B cell (primary cell): ENCODE data around the gene PLD4. TPM values are rescaled to one million over a fixed set of nuclear protein-coding genes. Genes with fewer than 3 reads are reported as not detected.
"Not testable (repeated sequence)": the region's sequence is repeated elsewhere in the genome, so short reads cannot be mapped to it uniquely, and the experiment has no call there.

ENCODE experiments used
- ATAC-seq: fragments of 200-7000 bp; cut with Tn5 transposase; one replicate; pipeline ENCODE4 v1.10.0; 2021; ENCODE audit warnings: low read depth, mild to moderate bottlenecking, moderate number of reproducible peaks, moderate library complexity
- CTCF ChIA-PET: fragments of 350-600 bp; sonication (Branson Sonifier 250); formaldehyde crosslinking; loops from one replicate; lab custom pipeline; 2021; ENCODE audit warnings: antibody characterized with exemption, inconsistent platforms; lab: Charles Lee
- POLR2A ChIA-PET: fragments of 350-600 bp; sonication (Branson Sonifier 250); formaldehyde crosslinking; loops from one replicate; lab custom pipeline; 2021; ENCODE audit warnings: antibody characterized with exemption; lab: Charles Lee
- DNase-seq: peaks from one replicate; pipeline ENCODE4 v3.0.0; 2013
- H2AFZ ChIP-seq: 2 replicates; pipeline ENCODE4 v1.6.1; 2012; ENCODE audit warnings: mild to moderate bottlenecking, low read depth, low read length; ENCODE audit not compliant: insufficient read depth, poor library complexity, severe bottlenecking
- H3K27ac ChIP-seq, 2 donors: 1 replicate in 1 of 2; 2 replicates in 1 of 2; pipeline ENCODE4 v1.5.1; 2012 to 2013; ENCODE audit warnings: low read length in 2 of 2, mild to moderate bottlenecking in 2 of 2, moderate library complexity in 1 of 2
- H3K27me3 ChIP-seq, 4 experiments: fragments of 200-600 bp in 1 of 4; sonication (generic) in 1 of 4; replicated peaks in 1 of 4; 1 replicate in 2 of 4; 2 replicates in 2 of 4; pipeline versions ENCODE4 v1.6.1 to v1.7.0; 2013 to 2016; ENCODE audit warnings: low read length in 3 of 4, mild to moderate bottlenecking in 2 of 4, mixed read lengths in 1 of 4, moderate library complexity in 1 of 4; ENCODE audit not compliant: insufficient read depth in 4 of 4, control insufficient read depth in 3 of 4; ENCODE audit errors: control extremely low read depth in 1 of 4
- H3K36me3 ChIP-seq, 2 experiments: replicated peaks in 1 of 2; 1 replicate in 1 of 2; 2 replicates in 1 of 2; pipeline versions ENCODE4 v1.6.1 to v1.7.1; 2013; ENCODE audit warnings: low read length in 1 of 2; ENCODE audit not compliant: insufficient read depth in 2 of 2, control insufficient read depth in 1 of 2; ENCODE audit errors: control extremely low read depth in 1 of 2, extremely low read depth in 1 of 2
- H3K4me1 ChIP-seq, 2 donors: fragments of 200-600 bp in 1 of 2; sonication (generic) in 1 of 2; 1 replicate in 1 of 2; 2 replicates in 1 of 2; pipeline versions ENCODE4 v1.5.1 to v1.6.1; 2013 to 2017; ENCODE audit warnings: low read length in 2 of 2; ENCODE audit not compliant: control insufficient read depth in 2 of 2, insufficient read depth in 2 of 2
- H3K4me2 ChIP-seq: replicated peaks from 2 replicates; pipeline ENCODE3; 2012; ENCODE audit warnings: mild to moderate bottlenecking, low read depth, low read length; ENCODE audit not compliant: poor library complexity, severe bottlenecking
- H3K4me3 ChIP-seq, 5 experiments: fragments of 200-600 bp in 1 of 5; sonication (generic) in 1 of 5; 1 replicate in 3 of 5; 2 replicates in 2 of 5; pipeline versions ENCODE4 v1.5.1 to v1.7.0; 2011 to 2016; ENCODE audit warnings: low read length in 4 of 5, mild to moderate bottlenecking in 4 of 5, low read depth in 2 of 5, control low read depth in 1 of 5, moderate library complexity in 1 of 5; ENCODE audit not compliant: insufficient read depth in 1 of 5; ENCODE audit errors: control extremely low read depth in 1 of 5, extremely low read depth in 1 of 5
- H3K79me2 ChIP-seq: fragments of 200-600 bp; sonication (generic); one replicate; pipeline ENCODE4 v1.6.0; 2016; ENCODE audit warnings: low read length; ENCODE audit not compliant: control insufficient read depth, insufficient read depth
- H3K9ac ChIP-seq: fragments of 200-600 bp; sonication (generic); 2 replicates; pipeline ENCODE4 v1.6.1; 2017; ENCODE audit warnings: mild to moderate bottlenecking, low read length, moderate library complexity
- H3K9me3 ChIP-seq, 3 donors: one replicate each; pipeline versions ENCODE4 v1.6.1 to v1.7.1; 2013; ENCODE audit warnings: low read length in 2 of 3; ENCODE audit not compliant: control insufficient read depth in 2 of 3, insufficient read depth in 1 of 3; ENCODE audit errors: control extremely low read depth in 1 of 3
- H4K20me1 ChIP-seq: 2 replicates; pipeline ENCODE4 v1.6.0; 2012; ENCODE audit warnings: mild to moderate bottlenecking, low read length; ENCODE audit not compliant: insufficient read depth, control insufficient read depth, poor library complexity, severe bottlenecking
- H3K27ac Mint-ChIP-seq: one replicate; pipeline ENCODE4 v1.8.0; 2021; ENCODE audit warnings: mixed read lengths
- H3K27me3 Mint-ChIP-seq: one replicate; pipeline ENCODE4 v1.8.0; 2021; ENCODE audit warnings: mixed read lengths
- H3K4me1 Mint-ChIP-seq: one replicate; pipeline ENCODE4 v1.8.0; 2021; ENCODE audit warnings: mixed read lengths
- H3K4me3 Mint-ChIP-seq: one replicate; pipeline ENCODE4 v1.8.0; 2021; ENCODE audit warnings: mixed read lengths
- H3K9me3 Mint-ChIP-seq: one replicate; pipeline ENCODE4 v1.8.0; 2022; ENCODE audit warnings: mixed read lengths; ENCODE audit not compliant: insufficient read depth
- EZH2 ChIP-seq: IDR thresholded peaks from 2 replicates; pipeline ENCODE4 v1.6.1; 2012; ENCODE audit warnings: borderline replicate concordance, low read depth, mild to moderate bottlenecking, moderate library complexity, low read length; ENCODE audit not compliant: insufficient read depth, poor library complexity, severe bottlenecking
- WGBS: methylation state at CpG from one replicate; pipeline ENCODE4 v1.1.5; 2013; ENCODE audit warnings: missing lambda C conversion rate; ENCODE audit not compliant: insufficient coverage; 5-methylcytosine and 5-hydroxymethylcytosine counted together
- intact Hi-C: fragments of 100-400 bp; cut with micrococcal nuclease; formaldehyde crosslinking; loops from one replicate; pipeline ENCODE4 v1.10.0; 2022
- polyA plus RNA-seq: library from polyadenylated mRNA; depleted of rRNA; stranded (reverse); fragments of >200 nt; gene quantifications from 2 replicates; pipeline ENCODE4 v1.2.3, GENCODE V29; 2012
- total RNA-seq, 2 donors: library from RNA; stranded (reverse); fragments of 120-200 nt in 1 of 2; gene quantifications; 1 replicate in 1 of 2; 2 replicates in 1 of 2; pipeline versions ENCODE4 v1.2.3 to v1.2.4, GENCODE V29; 2013 to 2022
- TF ChIP-seq, protein P1 (sequence below): fragments of 200-600 bp; IDR thresholded peaks from one replicate; pipeline ENCODE4 v1.8.0; 2022; ENCODE audit warnings: antibody characterized with exemption, mild to moderate bottlenecking

PLD4 gene
- total and polyA plus RNA-seq, 2 donors (not counting 1 experiment from before 2014, with no cell fraction given) = 49.9 to 79.7 TPM

DNA sequence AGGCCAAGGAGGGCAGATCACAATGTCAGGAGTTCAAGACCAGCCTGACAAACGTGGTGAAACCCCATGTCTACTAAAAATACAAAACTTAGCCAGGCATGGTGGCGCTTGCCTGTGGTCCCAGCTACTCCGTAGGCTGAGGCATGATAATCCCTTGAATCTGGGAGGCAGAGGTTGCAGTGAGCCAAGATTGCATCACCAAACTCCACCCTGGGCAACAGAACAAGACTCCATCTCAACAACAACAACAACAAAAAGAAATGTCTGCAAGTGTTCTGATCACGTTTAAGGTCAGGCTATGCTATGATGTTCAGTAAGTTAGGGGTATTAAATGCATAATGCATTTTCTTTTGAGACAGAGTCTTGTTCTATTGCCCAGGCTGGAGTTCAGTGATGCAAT, 6.7 kb upstream of the PLD4 start:
- POLR2A ChIA-PET = no interaction called here
- no peak overlapping the region for H3K4me3 Mint-ChIP-seq

DNA sequence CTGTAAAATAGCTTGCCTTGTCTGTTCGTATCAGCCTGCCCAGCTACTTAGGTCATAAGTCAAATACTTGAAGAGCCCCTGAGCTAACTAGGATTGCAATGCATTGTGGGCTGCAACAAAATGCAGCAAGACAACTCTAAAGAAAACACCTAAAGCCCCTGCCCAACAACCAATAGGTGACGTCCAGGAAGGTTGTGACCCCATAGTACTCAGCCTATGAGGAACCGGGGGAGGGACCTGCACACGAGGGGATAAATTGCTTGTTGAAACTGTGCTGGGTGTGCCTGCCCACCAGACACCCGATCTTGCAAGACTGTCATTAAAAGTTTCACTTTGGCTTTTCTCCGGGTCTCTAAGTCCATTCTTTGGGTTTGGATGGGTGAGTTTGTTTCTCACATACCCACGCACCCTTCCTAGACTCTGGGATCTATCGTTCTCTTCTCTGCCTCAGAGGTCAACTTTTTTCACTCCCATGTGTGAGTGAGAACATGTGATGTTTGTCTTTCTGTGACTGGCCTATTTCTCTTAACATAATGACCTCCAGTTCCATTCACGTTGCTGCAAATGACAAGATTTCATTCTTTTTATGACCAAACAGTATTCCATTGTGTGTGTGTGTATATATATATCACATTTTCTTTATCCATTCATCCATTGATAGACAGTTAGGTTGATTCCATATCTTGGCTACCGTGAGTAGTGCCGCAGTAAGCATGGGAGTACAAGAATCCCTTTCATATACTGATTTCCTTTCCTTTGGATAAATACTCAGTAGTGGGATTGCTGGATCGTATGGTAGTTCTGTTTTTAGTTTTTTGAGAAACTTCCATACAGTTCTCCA, 5.3 kb upstream of the PLD4 start:
- H3K79me2 ChIP-seq, H3K27ac Mint-ChIP-seq, H2AFZ ChIP-seq, H3K9me3 ChIP-seq, H3K36me3 ChIP-seq, H3K9me3 Mint-ChIP-seq, H3K4me3 ChIP-seq, POLR2A ChIA-PET, H3K4me3 Mint-ChIP-seq, ATAC-seq, intact Hi-C loops, H3K27me3 Mint-ChIP-seq, DNase-seq, H3K27ac ChIP-seq, H4K20me1 ChIP-seq, H3K4me2 ChIP-seq, H3K9ac ChIP-seq, H3K27me3 ChIP-seq: not testable (repeated sequence)
- no CpG with 5 or more reads among the region's 12 CpGs for WGBS
- CTCF ChIA-PET = interaction anchor here (1.0 kb wide), 1 partner anchor 126 kb away, joined by 3 read pairs; no protein-coding TSS in a partner anchor
- H3K4me1 ChIP-seq = peaks cover 18 to 19% of the 10 kb centered on the region in 2 donors
- H3K4me1 Mint-ChIP-seq = peaks cover 35% of the 10 kb centered on the region

More for the DNA sequence above, 6.7 kb upstream of the PLD4 start:
- Histone ChIP-seq H3K9ac (no peak overlapping the region), H2AFZ (no peak overlapping the region), H3K9me3 (peaks cover 0 to 1% (median under 1%) of the 10 kb centered on the region in 3 donors), H3K27me3 (no peaks in the 10 kb centered on the region), H3K27ac (no peak overlapping the region), H3K4me1 (peaks cover 5 to 6% of the 10 kb centered on the region in 2 donors), H3K36me3 (no peaks in the 10 kb centered on the region), H3K79me2 (no peaks in the 10 kb centered on the region), H3K4me3 (no peak overlapping the region), H4K20me1 (no peaks in the 10 kb centered on the region), H3K4me2 (no peak overlapping the region)
- no peak for DNase-seq
- Mint-ChIP-seq H3K9me3 (no peaks in the 10 kb centered on the region), H3K27ac (no peak overlapping the region), H3K27me3 (peaks cover 2% of the 10 kb centered on the region), H3K4me1 (peaks cover 21% of the 10 kb centered on the region)
- no peak for ATAC-seq
- WGBS = 81% methylated on average over 3 of the region's 4 CpGs
- TF ChIP-seq EZH2 = no peak
- TF ChIP-seq, protein P1, sequence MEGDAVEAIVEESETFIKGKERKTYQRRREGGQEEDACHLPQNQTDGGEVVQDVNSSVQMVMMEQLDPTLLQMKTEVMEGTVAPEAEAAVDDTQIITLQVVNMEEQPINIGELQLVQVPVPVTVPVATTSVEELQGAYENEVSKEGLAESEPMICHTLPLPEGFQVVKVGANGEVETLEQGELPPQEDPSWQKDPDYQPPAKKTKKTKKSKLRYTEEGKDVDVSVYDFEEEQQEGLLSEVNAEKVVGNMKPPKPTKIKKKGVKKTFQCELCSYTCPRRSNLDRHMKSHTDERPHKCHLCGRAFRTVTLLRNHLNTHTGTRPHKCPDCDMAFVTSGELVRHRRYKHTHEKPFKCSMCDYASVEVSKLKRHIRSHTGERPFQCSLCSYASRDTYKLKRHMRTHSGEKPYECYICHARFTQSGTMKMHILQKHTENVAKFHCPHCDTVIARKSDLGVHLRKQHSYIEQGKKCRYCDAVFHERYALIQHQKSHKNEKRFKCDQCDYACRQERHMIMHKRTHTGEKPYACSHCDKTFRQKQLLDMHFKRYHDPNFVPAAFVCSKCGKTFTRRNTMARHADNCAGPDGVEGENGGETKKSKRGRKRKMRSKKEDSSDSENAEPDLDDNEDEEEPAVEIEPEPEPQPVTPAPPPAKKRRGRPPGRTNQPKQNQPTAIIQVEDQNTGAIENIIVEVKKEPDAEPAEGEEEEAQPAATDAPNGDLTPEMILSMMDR = no peak
- CTCF ChIA-PET = interaction anchor here (1.0 kb wide), 1 partner anchor 127 kb away, joined by 3 read pairs; no protein-coding TSS in a partner anchor
- intact Hi-C loops = no loop called here
